Right atrium auricular region (tissue), 2 donors: ENCODE data around the gene KCTD21. TPM values are rescaled to one million over a fixed set of nuclear protein-coding genes. Genes with fewer than 3 reads are reported as not detected.

ENCODE experiments used
- DNase-seq: peaks from one replicate; pipeline ENCODE4 v3.0.0-alpha.2; 2019; ENCODE audit warnings: low spot score
- H3K27ac ChIP-seq, 2 donors: fragments of 200-600 bp; sonication (generic); 1 replicate in 1 of 2; 2 replicates in 1 of 2; pipeline ENCODE4 v1.5.1; 2016 to 2019
- H3K27me3 ChIP-seq, 2 donors: fragments of 200-600 bp; sonication (generic); one replicate each; pipeline versions ENCODE4 v1.5.1 to v1.6.0; 2017 to 2019
- H3K36me3 ChIP-seq: fragments of 200-600 bp; sonication (generic); one replicate; pipeline ENCODE4 v1.5.1; 2016
- H3K4me1 ChIP-seq, 2 donors: fragments of 200-600 bp; sonication (generic); one replicate each; pipeline versions ENCODE4 v1.5.1 to v1.6.0; 2017 to 2019
- H3K4me3 ChIP-seq, 2 donors: fragments of 200-600 bp; sonication (generic); 1 replicate in 1 of 2; 2 replicates in 1 of 2; pipeline ENCODE4 v1.5.1; 2017 to 2019; ENCODE audit warnings: mild to moderate bottlenecking in 1 of 2, moderate library complexity in 1 of 2
- H3K9me3 ChIP-seq, 2 donors: fragments of 200-600 bp; sonication (generic); one replicate each; pipeline ENCODE4 v1.5.1; 2019
- total RNA-seq, 2 donors: library from RNA; depleted of rRNA; stranded (reverse); fragments of >200 nt; gene quantifications; one replicate each; pipeline ENCODE4 v1.1.0, GENCODE V29; 2016
- TF ChIP-seq, protein P1 (sequence below), 2 donors: fragments of 200-600 bp; sonication (generic); IDR thresholded peaks; one replicate each; pipeline ENCODE4 v1.5.1; 2019; ENCODE audit warnings: antibody characterized with exemption in 2 of 2

The KCTD21 gene
- total RNA-seq, 2 donors from 2014 or later, result 9.8 to 12.9 TPM

- DNase-seq, result no peak
Measured at GRCh38 chr11:78190871-78191538, 2.6 kb upstream of the KCTD21 start.

GRCh38 chr11:78190374-78190773 lies 1.9 kb upstream of the KCTD21 start:
- DNase-seq, result no peak
- Histone ChIP-seq H3K9me3 (no peaks in the 10 kb centered on the region), H3K4me3 (no peak overlapping the region), H3K36me3 (no peaks in the 10 kb centered on the region), H3K27ac (peak overlapping the region; percentile 17 to 91), H3K27me3 (no peaks in the 10 kb centered on the region), H3K4me1 (peaks cover 0 to 55% of the 10 kb centered on the region in 2 donors)
- TF ChIP-seq, protein P1, sequence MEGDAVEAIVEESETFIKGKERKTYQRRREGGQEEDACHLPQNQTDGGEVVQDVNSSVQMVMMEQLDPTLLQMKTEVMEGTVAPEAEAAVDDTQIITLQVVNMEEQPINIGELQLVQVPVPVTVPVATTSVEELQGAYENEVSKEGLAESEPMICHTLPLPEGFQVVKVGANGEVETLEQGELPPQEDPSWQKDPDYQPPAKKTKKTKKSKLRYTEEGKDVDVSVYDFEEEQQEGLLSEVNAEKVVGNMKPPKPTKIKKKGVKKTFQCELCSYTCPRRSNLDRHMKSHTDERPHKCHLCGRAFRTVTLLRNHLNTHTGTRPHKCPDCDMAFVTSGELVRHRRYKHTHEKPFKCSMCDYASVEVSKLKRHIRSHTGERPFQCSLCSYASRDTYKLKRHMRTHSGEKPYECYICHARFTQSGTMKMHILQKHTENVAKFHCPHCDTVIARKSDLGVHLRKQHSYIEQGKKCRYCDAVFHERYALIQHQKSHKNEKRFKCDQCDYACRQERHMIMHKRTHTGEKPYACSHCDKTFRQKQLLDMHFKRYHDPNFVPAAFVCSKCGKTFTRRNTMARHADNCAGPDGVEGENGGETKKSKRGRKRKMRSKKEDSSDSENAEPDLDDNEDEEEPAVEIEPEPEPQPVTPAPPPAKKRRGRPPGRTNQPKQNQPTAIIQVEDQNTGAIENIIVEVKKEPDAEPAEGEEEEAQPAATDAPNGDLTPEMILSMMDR (IDR thresholded peaks at IDR 0.05), result no peak

More at GRCh38 chr11:78190871-78191538, 2.6 kb upstream of the KCTD21 start:
- H3K27me3 ChIP-seq, result no peaks in the 10 kb centered on the region
- H3K27ac ChIP-seq, result peak overlapping the region; percentile 17 to 35
- H3K9me3 ChIP-seq, result no peaks in the 10 kb centered on the region
- TF ChIP-seq, protein P1 (IDR thresholded peaks at IDR 0.05), result no peak
- H3K36me3 ChIP-seq, result no peaks in the 10 kb centered on the region
- H3K4me1 ChIP-seq, result peaks cover 0 to 60% of the 10 kb centered on the region in 2 donors
- H3K4me3 ChIP-seq, result no peak overlapping the region

GRCh38 chr11:78189851-78190250 lies 1.4 kb upstream of the KCTD21 start:
- Histone ChIP-seq H3K4me3 (peak overlapping the region; percentile 89 to 91), H3K27me3 (no peaks in the 10 kb centered on the region), H3K27ac (peak overlapping the region; percentile 17 to 91), H3K9me3 (no peaks in the 10 kb centered on the region), H3K4me1 (peaks cover 0 to 55% of the 10 kb centered on the region in 2 donors), H3K36me3 (no peaks in the 10 kb centered on the region)
- TF ChIP-seq, protein P1 (IDR thresholded peaks at IDR 0.05), result no peak
- no peak for DNase-seq

GRCh38 chr11:78189174-78189724 lies 823 bp upstream of the KCTD21 start:
- H3K27ac ChIP-seq, result peak overlapping the region; percentile 89 to 91
- peak overlapping the region; percentile 89 to 91 for H3K4me3 ChIP-seq
- TF ChIP-seq, protein P1 (IDR thresholded peaks at IDR 0.05), result no peak
- H3K27me3 ChIP-seq, result no peaks in the 10 kb centered on the region
- peaks cover 0 to 55% of the 10 kb centered on the region in 2 donors for H3K4me1 ChIP-seq
- no peaks in the 10 kb centered on the region for H3K9me3 ChIP-seq
- H3K36me3 ChIP-seq, result no peaks in the 10 kb centered on the region
- no peak for DNase-seq

DNA sequence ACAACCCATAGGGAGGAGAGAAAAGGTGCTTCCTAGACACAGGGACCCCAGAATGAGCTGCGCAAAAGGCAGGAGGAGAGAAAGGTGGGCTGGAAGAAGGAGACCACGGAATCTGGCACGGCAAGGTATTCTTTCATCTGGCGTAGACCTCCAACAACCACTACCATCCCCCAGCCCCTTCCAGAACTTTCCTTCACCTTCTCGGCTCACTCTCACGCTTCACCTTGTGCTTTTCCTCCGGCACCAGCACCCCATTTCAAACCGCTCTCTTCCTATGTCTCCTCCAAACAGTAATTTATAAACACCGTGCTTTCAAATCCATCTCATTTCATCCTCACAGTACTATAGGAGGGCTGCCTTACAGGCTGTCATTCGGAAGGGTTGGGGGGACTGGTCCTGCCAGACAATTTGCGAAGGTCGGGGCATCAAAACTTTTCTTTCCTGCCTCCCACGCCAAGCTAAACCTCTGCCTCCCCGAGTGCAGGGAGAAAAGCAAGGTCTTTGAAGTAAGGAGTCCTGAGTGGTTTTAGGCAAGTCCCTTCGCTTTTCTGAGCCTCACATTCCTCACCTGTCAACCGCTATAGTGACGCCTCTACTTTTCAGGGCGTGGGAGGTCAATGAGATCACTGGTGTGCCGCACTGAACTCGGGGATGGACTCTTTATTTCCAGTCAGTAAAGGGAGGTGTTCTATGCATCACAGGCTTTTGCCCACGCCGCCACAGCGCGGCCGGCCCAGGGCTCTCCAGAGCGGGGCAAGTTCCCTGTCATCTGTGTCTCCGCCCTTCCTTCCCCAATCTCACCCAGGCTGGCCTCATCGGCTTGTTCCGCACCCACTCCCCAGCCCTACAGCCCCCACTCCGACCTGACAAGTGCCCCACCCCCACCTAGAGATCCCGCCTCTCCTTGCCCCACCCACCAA lies 800 bp downstream of the KCTD21 start:
- Histone ChIP-seq H3K36me3 (no peaks in the 10 kb centered on the region), H3K4me3 (peak overlapping the region; percentile 89 to 91), H3K9me3 (no peaks in the 10 kb centered on the region), H3K27ac (peak overlapping the region; percentile 89 to 91), H3K27me3 (no peaks in the 10 kb centered on the region), H3K4me1 (peaks cover 0 to 46% of the 10 kb centered on the region in 2 donors)
- TF ChIP-seq, protein P1 (IDR thresholded peaks at IDR 0.05), result no peak
- peak; percentile 87 for DNase-seq
